GM12878 (cell line): ENCODE measurements around the gene MORC3. TPM values are rescaled to one million over a fixed set of nuclear protein-coding genes. Genes with fewer than 3 reads are reported as not detected.

Experiments
- ATAC-seq: fragments of 200-7000 bp; cut with Tn5 transposase; 3 replicates; pipeline ENCODE4 v1.9.1; 2020; ENCODE audit warnings: mild to moderate bottlenecking, moderate library complexity
- BruUV-seq: library from RNA; stranded (reverse); fragments of 400-500 nt; replicated peaks from 2 replicates; lab custom pipeline; 2021; lab: Mats Ljungman, UMichigan
- CTCF ChIA-PET: fragments of 300-600 bp; sonication (Branson Sonifier 250); formaldehyde crosslinking; extraction: SDS; loops from one replicate; lab custom pipeline; 2021; ENCODE audit warnings: inconsistent platforms; lab: Yijun Ruan, JAX
- POLR2A ChIA-PET: fragments of 350-600 bp; formaldehyde crosslinking; extraction: SDS; loops from one replicate; lab custom pipeline; 2021; ENCODE audit warnings: inconsistent platforms; lab: Charles Lee
- RAD21 ChIA-PET: fragments of 300-600 bp; sonication (Branson Sonifier 250); formaldehyde crosslinking; loops from one replicate; lab custom pipeline; 2023; ENCODE audit warnings: antibody characterized with exemption; ENCODE audit not compliant: unreplicated experiment; lab: Charles Lee
- SMC1A ChIA-PET: fragments of 300-600 bp; sonication (Branson Sonifier 250); formaldehyde crosslinking; loops from one replicate; lab custom pipeline; 2023; ENCODE audit not compliant: unreplicated experiment, uncharacterized antibody; lab: Charles Lee
- DNase-seq: peaks from one replicate; pipeline ENCODE4 v3.0.0-alpha.2; 2011; ENCODE audit warnings: low read depth, low spot score
- FAIRE-seq: peaks from 3 replicates; lab custom pipeline; 2011; peaks lifted over from hg19 to GRCh38; lab: Jason Lieb, UNC
- H2AFZ ChIP-seq: 2 replicates; pipeline ENCODE4 v1.6.0; 2011; ENCODE audit warnings: low read depth, low read length, control low read depth; ENCODE audit not compliant: control insufficient read depth
- H3K27ac ChIP-seq: 2 replicates; pipeline ENCODE4 v1.5.1; 2011; ENCODE audit warnings: control low read depth; ENCODE audit not compliant: control insufficient read depth, insufficient read depth
- H3K27me3 ChIP-seq, 2 experiments: replicated peaks in 1 of 2; 2 replicates each; pipeline versions ENCODE4 v1.6.0 to v1.6.1; 2011; ENCODE audit warnings: low read length in 1 of 2; ENCODE audit not compliant: control insufficient read depth in 2 of 2, insufficient read depth in 2 of 2
- H3K36me3 ChIP-seq, 2 experiments: 2 replicates each; pipeline ENCODE4 v1.5.1; 2011; ENCODE audit warnings: low read length in 1 of 2; ENCODE audit not compliant: control insufficient read depth in 2 of 2, insufficient read depth in 2 of 2
- H3K4me1 ChIP-seq: 2 replicates; pipeline ENCODE4 v1.6.1; 2011; ENCODE audit warnings: mild to moderate bottlenecking, low read length, moderate library complexity, mixed read lengths; ENCODE audit not compliant: control insufficient read depth, insufficient read depth
- H3K4me2 ChIP-seq: 2 replicates; pipeline ENCODE4 v1.6.0; 2011; ENCODE audit warnings: control low read depth; ENCODE audit not compliant: control insufficient read depth, insufficient read depth
- H3K4me3 ChIP-seq: fragments of 200-600 bp; sonication (generic); 2 replicates; pipeline ENCODE4 v1.5.1; 2016
- H3K79me2 ChIP-seq: 2 replicates; pipeline ENCODE4 v1.6.0; 2011; ENCODE audit warnings: low read length; ENCODE audit not compliant: control insufficient read depth, insufficient read depth
- H3K9ac ChIP-seq: 2 replicates; pipeline ENCODE4 v1.8.0; 2011; ENCODE audit warnings: low read length, control low read depth, mixed read lengths; ENCODE audit not compliant: control insufficient read depth, insufficient read depth
- H3K9me3 ChIP-seq: replicated peaks from 3 replicates; pipeline ENCODE4 v1.5.1; 2011; ENCODE audit warnings: mild to moderate bottlenecking, low read length; ENCODE audit not compliant: control insufficient read depth, insufficient read depth
- H4K20me1 ChIP-seq: 2 replicates; pipeline ENCODE4 v1.6.0; 2011; ENCODE audit not compliant: control insufficient read depth, insufficient read depth
- GABPA ChIP-seq: IDR thresholded peaks from 2 replicates; pipeline ENCODE4 v1.6.1; 2014; ENCODE audit warnings: antibody characterized with exemption, low read depth, mild to moderate bottlenecking, inconsistent platforms
- IKZF1 ChIP-seq: fragments of 450-650 bp; conservative IDR thresholded peaks from 2 replicates; pipeline ENCODE4 v1.6.1; 2017; ENCODE audit warnings: antibody characterized with exemption, mild to moderate bottlenecking
- MLLT1 ChIP-seq: fragments of 450-650 bp; IDR thresholded peaks from 2 replicates; pipeline ENCODE4 v1.6.1; 2016; ENCODE audit warnings: mild to moderate bottlenecking
- PAX8 ChIP-seq: fragments of 450-650 bp; IDR thresholded peaks from 2 replicates; pipeline ENCODE4 v1.6.1; 2017; ENCODE audit warnings: mild to moderate bottlenecking, moderate library complexity
- RFX5 ChIP-seq: IDR thresholded peaks from 2 replicates; pipeline ENCODE4 v1.6.1; 2011; ENCODE audit warnings: low read depth, low read length, improper control_type of control experiment
- SIN3A ChIP-seq: IDR thresholded peaks from 2 replicates; pipeline ENCODE4 v1.6.1; 2012; ENCODE audit warnings: low read depth, low read length, improper control_type of control experiment
- ZNF622 ChIP-seq: fragments of 450-650 bp; IDR thresholded peaks from 2 replicates; pipeline ENCODE4 v1.6.1; 2017; ENCODE audit warnings: mild to moderate bottlenecking, inconsistent platforms
- WGBS: methylation state at CpG from one replicate; pipeline ENCODE4 v1.1.6; 2016; ENCODE audit warnings: low lambda C conversion rate; ENCODE audit not compliant: insufficient replicate concordance, insufficient coverage; ENCODE audit errors: missing lambda C conversion rate; 5-methylcytosine and 5-hydroxymethylcytosine counted together
- in situ Hi-C: fragments of 300-500 bp; cut with MboI; formaldehyde crosslinking; loops from 9 replicates; pipeline ENCODE4 v1.14.3; 2018; ENCODE audit warnings: mixed read lengths
- intact Hi-C: fragments of 100-400 bp; cut with micrococcal nuclease; formaldehyde crosslinking; loops from one replicate; pipeline ENCODE4 v1.14.2; 2022; ENCODE audit not compliant: unreplicated experiment
- polyA plus RNA-seq, 11 experiments: library from polyadenylated mRNA; depleted of rRNA in 4 of 11; unstranded in 6 of 11; stranded (reverse) in 5 of 11; fragments of >200 nt; fragmentation: Nextera tagmentation in 4 of 11; fragmentation: Illumina TruSeq in 1 of 11; extraction: Ambion mirVana in 4 of 11; extraction: Trizol in 1 of 11; gene quantifications; 1 replicate in 1 of 11; 2 replicates in 10 of 11; pipeline versions ENCODE4 v1.2.1 to v1.2.3, GENCODE V29; 2011 to 2016; ENCODE audit warnings: inconsistent platforms in 2 of 11, missing spikeins in 2 of 11, low read depth in 1 of 11
- total RNA-seq, 4 experiments: library from RNA; depleted of rRNA in 3 of 4; stranded (reverse); fragments of >200 nt in 3 of 4; fragmentation: Illumina TruSeq in 1 of 4; extraction: Trizol in 1 of 4; gene quantifications; 2 replicates each; pipeline versions ENCODE4 v1.2.1 to v1.2.3, GENCODE V29; 2013 to 2021
- TF ChIP-seq, protein P1 (sequence below): fragments of 450-650 bp; IDR thresholded peaks from 2 replicates; pipeline ENCODE4 v1.6.1; 2017; ENCODE audit warnings: borderline replicate concordance

Gene MORC3
- total and polyA plus RNA-seq, 10 of the 15 experiments (the other 5 are each of a cell fraction or from before 2014, with no cell fraction given): 5.5 to 29.9 (median 16.3) TPM

GRCh38 chr21:36386031-36386642, 66.1 kb downstream of the MORC3 start:
- ChIA-PET SMC1A (interaction anchor here (0.7 to 2.0 kb wide), 2 partner anchors 9 to 41 kb away, joined by 3 to 5 read pairs; no protein-coding TSS in a partner anchor), CTCF (no interaction called here), RAD21 (no interaction called here), POLR2A (interaction anchor here (0.5 to 1.7 kb wide), 2 partner anchors 53 to 63 kb away, joined by 3 to 4 read pairs; no protein-coding TSS in a partner anchor)
- FAIRE-seq (no peak), DNase-seq (no peak), ATAC-seq (no peak)
- Histone ChIP-seq H3K4me2 (peak overlapping the region; percentile 72), H3K9ac (peak overlapping the region; percentile 78), H3K27ac (peak overlapping the region; percentile 55; the same call in 1 of the 2 replicates), H3K4me3 (peak overlapping the region; percentile 90), H4K20me1 (no peaks in the 10 kb centered on the region), H3K79me2 (peaks cover 4% of the 10 kb centered on the region; the same call in 1 of the 2 replicates), H2AFZ (peak overlapping the region; percentile 68), H3K27me3 (no peaks in the 10 kb centered on the region), H3K9me3 (no peaks in the 10 kb centered on the region), H3K4me1 (no peaks in the 10 kb centered on the region; the same call in 1 of the 2 replicates), H3K36me3 (0 out of 4 replicates have a peak, but pooled peaks cover 0 to 3% of the 10 kb centered on the region in 2 experiments)
- 83% methylated on average over 21 of the region's 21 CpGs for WGBS
- TF ChIP-seq PAX8: no peak
- peak; percentile 85 for TF ChIP-seq MLLT1
- BruUV-seq: TSS peak; percentile 43
- in situ Hi-C loops (no loop called here), intact Hi-C loops (loop anchor here (5.0 kb wide), 1 partner anchor 234 kb away; no protein-coding TSS in a partner anchor)

DNA sequence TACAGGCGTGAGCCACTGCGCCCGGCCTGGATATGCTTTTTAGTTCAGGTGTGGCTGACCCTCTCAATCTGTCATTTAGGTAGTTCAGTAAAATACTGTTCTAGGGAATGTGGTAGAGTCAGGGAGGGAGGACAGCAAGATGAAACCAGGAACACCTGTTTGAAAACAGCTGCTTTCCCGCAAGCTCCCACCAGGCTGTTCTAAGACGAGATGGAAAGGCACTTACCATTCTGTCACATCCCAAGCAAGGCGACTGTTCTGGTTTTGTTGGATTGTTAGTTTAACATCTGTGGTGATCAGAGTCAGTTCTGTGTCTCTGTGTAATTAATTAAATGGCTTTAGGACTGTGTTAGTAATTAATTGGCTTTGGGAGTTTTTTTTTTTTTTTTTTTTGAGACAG, 68.1 kb downstream of the MORC3 start:
- Histone ChIP-seq H3K4me2 (no peak overlapping the region), H3K27me3 (no peaks in the 10 kb centered on the region), H2AFZ (no peak overlapping the region), H3K4me3 (no peak overlapping the region), H3K79me2 (peaks cover 4% of the 10 kb centered on the region; the same call in 1 of the 2 replicates), H3K36me3 (peaks cover 0 to 3% of the 10 kb centered on the region in 2 experiments; a peak in 1 of 4 replicates), H3K9me3 (no peaks in the 10 kb centered on the region), H3K27ac (no peak overlapping the region), H3K9ac (no peak overlapping the region), H3K4me1 (no peaks in the 10 kb centered on the region; the same call in 1 of the 2 replicates), H4K20me1 (no peaks in the 10 kb centered on the region)
- ChIA-PET RAD21 (interaction anchor here (0.6 to 1.6 kb wide), 3 partner anchors 54 to 215 kb away, joined by 3 read pairs; no protein-coding TSS in a partner anchor), SMC1A (interaction anchor here (0.6 to 1.7 kb wide), 5 partner anchors 9 to 234 kb away, joined by 3 to 6 read pairs (median 4); no protein-coding TSS in a partner anchor), POLR2A (interaction anchor here (0.7 to 1.0 kb wide), 2 partner anchors 33 to 65 kb away, joined by 3 to 4 read pairs; no protein-coding TSS in a partner anchor), CTCF (interaction anchor here (0.7 to 1.4 kb wide), 5 partner anchors 9 to 247 kb away, joined by 3 to 6 read pairs (median 4); no protein-coding TSS in a partner anchor)
- DNase-seq (no peak), ATAC-seq (no peak), FAIRE-seq (no peak)
- TF ChIP-seq GABPA: no peak
- no peak for TF ChIP-seq RFX5
- TF ChIP-seq IKZF1: no peak
- TF ChIP-seq, protein P1, sequence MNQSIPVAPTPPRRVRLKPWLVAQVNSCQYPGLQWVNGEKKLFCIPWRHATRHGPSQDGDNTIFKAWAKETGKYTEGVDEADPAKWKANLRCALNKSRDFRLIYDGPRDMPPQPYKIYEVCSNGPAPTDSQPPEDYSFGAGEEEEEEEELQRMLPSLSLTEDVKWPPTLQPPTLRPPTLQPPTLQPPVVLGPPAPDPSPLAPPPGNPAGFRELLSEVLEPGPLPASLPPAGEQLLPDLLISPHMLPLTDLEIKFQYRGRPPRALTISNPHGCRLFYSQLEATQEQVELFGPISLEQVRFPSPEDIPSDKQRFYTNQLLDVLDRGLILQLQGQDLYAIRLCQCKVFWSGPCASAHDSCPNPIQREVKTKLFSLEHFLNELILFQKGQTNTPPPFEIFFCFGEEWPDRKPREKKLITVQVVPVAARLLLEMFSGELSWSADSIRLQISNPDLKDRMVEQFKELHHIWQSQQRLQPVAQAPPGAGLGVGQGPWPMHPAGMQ: no peak
- no peak for TF ChIP-seq SIN3A
- TF ChIP-seq ZNF622: no peak
- intact Hi-C loops (loop anchor here (5.0 kb wide), 1 partner anchor 236 kb away; no protein-coding TSS in a partner anchor), in situ Hi-C loops (no loop called here)
- BruUV-seq: no TSS peak
- WGBS: 94% methylated on average over 6 of the region's 6 CpGs
